ENCODE results near the gene CLEC4G. TPM values are rescaled to one million over a fixed set of nuclear protein-coding genes. Genes with fewer than 3 reads are reported as not detected.

Gene CLEC4G
- total and polyA plus RNA-seq, 2 of the 8 experiments (the other 6 are each of a cell fraction or from before 2014, with no cell fraction given) = 0.35 to 2.9 TPM

- no peak for TF ChIP-seq CTCF (IDR thresholded peaks at IDR 0.05; ENCODE audit: control extremely low read depth in 1 of 3, insufficient read depth in 1 of 3, low read depth in 1 of 3, low read length in 3 of 3)
- TF ChIP-seq CREB1 (IDR thresholded peaks at IDR 0.05) = peak; percentile 63
- TF ChIP-seq KDM4A (IDR thresholded peaks at IDR 0.05; ENCODE audit: low read depth, low read length, severe bottlenecking) = peak; percentile 62
- TF ChIP-seq BRCA1 (IDR thresholded peaks at IDR 0.05; ENCODE audit: low read depth, low read length) = no peak
- no peak for TF ChIP-seq CBX5 (IDR thresholded peaks at IDR 0.05; ENCODE audit: low read depth, low read length)
- TF ChIP-seq NRF1 (IDR thresholded peaks at IDR 0.05; ENCODE audit: low read depth, low read length) = peak; percentile 45
- TF ChIP-seq E2F6 (IDR thresholded peaks at IDR 0.05) = 0 out of 2 replicates have a peak, but pooled peaks have one; percentile 35
- no peak for TF ChIP-seq CHD7 (IDR thresholded peaks at IDR 0.05; ENCODE audit: insufficient replicate concordance, low read length)
These were observed 2.1 kb downstream of the CLEC4G start (continued) for GRCh38 chr19:7729831-7730285.

Measured in H1 (cell line).